ENCODE measurements around the gene PLCXD3. TPM values are rescaled to one million over a fixed set of nuclear protein-coding genes. Genes with fewer than 3 reads are reported as not detected.
"Not testable (repeated sequence)": the region's sequence is repeated elsewhere in the genome, so short reads cannot be mapped to it uniquely, and the experiment has no call there.

Gene PLCXD3
- total and polyA plus RNA-seq, 12 donors: 25.4 to 104 (median 51.6) TPM

GRCh38 chr5:41334758-41335157 is 175.6 kb downstream of the PLCXD3 start:
- peaks cover 7 to 49% (median 31%) of the 10 kb centered on the region in 9 donors for H3K4me1 ChIP-seq
- intact Hi-C loops (cut with DNase I): loop anchor here in 1 of 10 donors (5.0 kb wide), 2 partner anchors 67 to 432 kb away; no protein-coding TSS in a partner anchor
- no peaks in the 10 kb centered on the region for H3K27me3 ChIP-seq
- no peak for TF ChIP-seq CTCF (IDR thresholded peaks at IDR 0.05)
- no peaks in the 10 kb centered on the region for H3K9me3 ChIP-seq
- DNase-seq: peak in 1 of 2 donors; percentile 13
- no peaks in the 10 kb centered on the region for H3K36me3 ChIP-seq
- 28 to 31% methylated on average over 5 of the region's 5 CpGs for WGBS, 2 donors
- peak in 7 of 8 donors; percentile 44 to 80 (median 74) for ATAC-seq
- H3K4me3 ChIP-seq: no peak overlapping the region
- H3K27ac ChIP-seq: peak overlapping the region; percentile 1 to 74 (median 51)

- H3K9me3 ChIP-seq: no peaks in the 10 kb centered on the region
- DNase-seq (no peak), ATAC-seq (peak in 5 of 8 donors; percentile 8 to 55 (median 52))
- H3K27ac ChIP-seq: peak overlapping the region in 9 of 10 donors; percentile 1 to 74 (median 52)
- intact Hi-C loops (cut with DNase I): no loop called here
- TF ChIP-seq CTCF (IDR thresholded peaks at IDR 0.05): no peak
- H3K4me3 ChIP-seq: no peak overlapping the region
- no peaks in the 10 kb centered on the region for H3K36me3 ChIP-seq
- H3K4me1 ChIP-seq: peaks cover 7 to 48% (median 31%) of the 10 kb centered on the region in 9 donors
- H3K27me3 ChIP-seq: no peaks in the 10 kb centered on the region
- 10 to 11% methylated on average over 1 of the region's 1 CpG for WGBS, 2 donors
These were observed 176.2 kb downstream of the PLCXD3 start for GRCh38 chr5:41334221-41334620.

GRCh38 chr5:41325074-41325473 is 185.3 kb downstream of the PLCXD3 start:
- 51 to 54% methylated on average over 2 of the region's 2 CpGs for WGBS, 2 donors
- DNase-seq: no peak
- H3K36me3 ChIP-seq: no peaks in the 10 kb centered on the region
- TF ChIP-seq CTCF (IDR thresholded peaks at IDR 0.05): no peak
- H3K9me3 ChIP-seq: peaks cover 0 to 9% (median 0%) of the 10 kb centered on the region in 11 donors
- H3K4me3 ChIP-seq: no peak overlapping the region
- H3K4me1 ChIP-seq: peaks cover 0 to 10% (median 0%) of the 10 kb centered on the region in 9 donors
- intact Hi-C loops (cut with DNase I): no loop called here
- no peak for ATAC-seq
- no peak overlapping the region for H3K27ac ChIP-seq
- H3K27me3 ChIP-seq: no peaks in the 10 kb centered on the region

DNA sequence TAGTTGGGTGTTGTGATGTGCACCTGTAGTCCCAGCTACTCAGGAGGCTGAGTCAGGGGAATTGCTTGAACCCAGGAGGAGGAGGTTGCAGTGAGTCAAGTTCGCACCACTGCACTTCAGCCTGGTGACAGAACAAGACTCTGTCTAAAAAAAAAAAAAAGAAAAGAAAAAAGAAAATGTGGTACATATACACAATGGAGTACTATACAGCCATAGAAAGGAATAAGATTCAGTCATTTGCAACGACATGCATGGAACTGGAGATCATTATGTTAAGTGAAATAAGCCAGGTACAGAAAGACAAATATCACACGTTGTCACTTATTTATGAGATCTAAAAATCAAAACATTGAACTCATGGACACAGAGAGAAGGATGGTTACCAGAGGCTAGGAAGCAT is 187.6 kb downstream of the PLCXD3 start:
- WGBS, 2 donors: 76 to 80% methylated on average over 3 of the region's 3 CpGs

DNA sequence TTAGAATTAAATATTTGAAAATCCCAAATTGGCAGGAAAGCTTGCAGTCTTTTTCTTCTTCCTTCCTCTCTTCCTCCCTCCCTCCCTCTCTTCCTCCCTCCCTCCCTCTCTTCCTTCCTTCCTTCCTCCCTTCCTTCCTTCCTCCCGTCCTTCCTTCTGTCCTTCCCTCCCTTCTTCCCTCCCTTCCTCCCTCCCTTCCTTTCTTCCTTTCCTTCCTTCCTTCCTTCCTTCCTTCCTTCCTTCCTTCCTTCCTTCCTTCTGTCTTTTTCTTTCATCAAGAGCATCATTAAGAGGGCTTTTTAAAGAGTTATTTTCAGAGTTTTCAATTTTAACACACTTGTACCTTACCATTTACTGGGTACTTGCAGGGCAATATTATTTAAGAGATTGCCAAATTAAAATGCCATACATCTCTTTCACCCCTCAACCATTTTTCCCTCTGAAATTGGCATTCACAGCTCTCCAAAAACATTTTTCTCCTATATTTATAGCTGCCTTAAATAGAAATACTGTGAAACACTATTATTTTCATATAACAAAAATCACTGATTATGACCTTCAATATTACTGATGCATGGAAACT is 197.8 kb downstream of the PLCXD3 start:
- WGBS, 2 donors: 50 to 81% methylated on average over 1 of the region's 1 CpG
- peaks cover 0 to 4% (median 0%) of the 10 kb centered on the region in 11 donors for H3K9me3 ChIP-seq
- H3K4me3 ChIP-seq: no peak overlapping the region
- no peaks in the 10 kb centered on the region for H3K27me3 ChIP-seq
- H3K27ac ChIP-seq: no peak overlapping the region
- no peaks in the 10 kb centered on the region for H3K36me3 ChIP-seq
- intact Hi-C loops (cut with DNase I): no loop called here
- H3K4me1 ChIP-seq: no peaks in the 10 kb centered on the region
- no peak for TF ChIP-seq CTCF (IDR thresholded peaks at IDR 0.05)
- ATAC-seq: no peak
- no peak for DNase-seq

More for the DNA sequence above, 187.6 kb downstream of the PLCXD3 start:
- H3K4me1 ChIP-seq; H3K4me3 ChIP-seq; H3K27ac ChIP-seq; H3K9me3 ChIP-seq; intact Hi-C loops (cut with DNase I); H3K36me3 ChIP-seq; DNase-seq; H3K27me3 ChIP-seq; ATAC-seq: not testable (repeated sequence)
